GM19463 (cell line): ENCODE measurements around the gene DHFR2.
"Not testable (repeated sequence)": the region's sequence is repeated elsewhere in the genome, so short reads cannot be mapped to it uniquely, and the experiment has no call there.

Source experiments
- ATAC-seq: cut with Tn5 transposase; IDR thresholded peaks from one replicate; pipeline ENCODE4 v1.9.1; 2021; ENCODE audit warnings: mild to moderate bottlenecking, moderate library complexity; ENCODE audit not compliant: unreplicated experiment

Gene DHFR2

GRCh38 chr3:94062513-94063404 lies at the start of gene DHFR2, which contains the start of gene NSUN3:
TSS of gene DHFR2 (minus strand) at chr3:94062916. CDS start at chr3:94061511, 1,405 bp downstream.
TSS of gene NSUN3 (plus strand) at chr3:94063061. CDS start at chr3:94063127, 66 bp downstream.
- peak; percentile 89 for ATAC-seq

- ATAC-seq, result no peak
Observed at GRCh38 chr3:94110854-94111253, 48.1 kb upstream of the DHFR2 start.

- ATAC-seq, result not testable (repeated sequence)
Observed at GRCh38 chr3:94110232-94110631, 47.5 kb upstream of the DHFR2 start.

- no peak for ATAC-seq
Observed at GRCh38 chr3:94106268-94106667, 43.6 kb upstream of the DHFR2 start.

- ATAC-seq, result no peak
Observed at GRCh38 chr3:94101860-94102259, 39.1 kb upstream of the DHFR2 start.

- ATAC-seq, result no peak
Observed at GRCh38 chr3:94099311-94099710, 36.6 kb upstream of the DHFR2 start.

- ATAC-seq, result no peak
Observed at GRCh38 chr3:94098452-94098851, 35.7 kb upstream of the DHFR2 start.

GRCh38 chr3:94095111-94095510 lies 32.4 kb upstream of the DHFR2 start:
- no peak for ATAC-seq

GRCh38 chr3:94093151-94093550 lies 30.4 kb upstream of the DHFR2 start:
- no peak for ATAC-seq

- ATAC-seq, result no peak
Observed at GRCh38 chr3:94092086-94092485, 29.4 kb upstream of the DHFR2 start.

- no peak for ATAC-seq
Observed at GRCh38 chr3:94089126-94089525, 26.4 kb upstream of the DHFR2 start.

- peak; percentile 84 for ATAC-seq
Observed at GRCh38 chr3:94083261-94083660, 20.5 kb upstream of the DHFR2 start.

- no peak for ATAC-seq
Observed at GRCh38 chr3:94082391-94082937, 19.7 kb upstream of the DHFR2 start.

- no peak for ATAC-seq
Observed at GRCh38 chr3:94081884-94082283, 19.2 kb upstream of the DHFR2 start.

- not testable (repeated sequence) for ATAC-seq
Observed at GRCh38 chr3:94080552-94080951, 17.8 kb upstream of the DHFR2 start.

GRCh38 chr3:94076055-94076454 lies 13.3 kb upstream of the DHFR2 start:
- no peak for ATAC-seq

GRCh38 chr3:94071713-94072284 lies 9.1 kb upstream of the DHFR2 start:
- peak; percentile 75 for ATAC-seq

GRCh38 chr3:94070341-94070911 lies 7.7 kb upstream of the DHFR2 start:
- ATAC-seq, result peak; percentile 53

- ATAC-seq, result no peak
Observed at GRCh38 chr3:94069194-94069813, 6.6 kb upstream of the DHFR2 start.

GRCh38 chr3:94066506-94067500 lies 4.1 kb upstream of the DHFR2 start:
- no peak for ATAC-seq
